Fibroblast of skin of left quadriceps (primary cell): ENCODE data around the gene ZCCHC7.

Experiments used
- DNase-seq, 2 experiments: peaks; one replicate each; pipeline ENCODE4 v3.0.0-alpha.2; 2013; ENCODE audit warnings: low read depth in 2 of 2

Gene ZCCHC7

GRCh38 chr9:37336150-37336549 lies 215.8 kb downstream of the ZCCHC7 start:
- no peak for DNase-seq

- DNase-seq, result no peak
Measured at GRCh38 chr9:37337301-37337890, 217.0 kb downstream of the ZCCHC7 start.

GRCh38 chr9:37338218-37338617 lies 217.8 kb downstream of the ZCCHC7 start:
- no peak for DNase-seq

GRCh38 chr9:37339923-37340322 lies 219.5 kb downstream of the ZCCHC7 start:
- no peak for DNase-seq

- no peak for DNase-seq
Measured at GRCh38 chr9:37340961-37341360, 220.6 kb downstream of the ZCCHC7 start.

- DNase-seq, result no peak
Measured at GRCh38 chr9:37341704-37342103, 221.3 kb downstream of the ZCCHC7 start.

- no peak for DNase-seq
Measured at GRCh38 chr9:37342493-37342892, 222.1 kb downstream of the ZCCHC7 start.

- DNase-seq, result no peak
Measured at GRCh38 chr9:37342895-37343294, 222.5 kb downstream of the ZCCHC7 start.

GRCh38 chr9:37343724-37344123 lies 223.3 kb downstream of the ZCCHC7 start:
- DNase-seq, result no peak

- DNase-seq, result no peak
Measured at GRCh38 chr9:37345038-37345437, 224.7 kb downstream of the ZCCHC7 start.

- no peak for DNase-seq
Measured at GRCh38 chr9:37348917-37349316, 228.5 kb downstream of the ZCCHC7 start.

GRCh38 chr9:37350486-37351190 lies 230.3 kb downstream of the ZCCHC7 start:
- DNase-seq, result peak in 1 of 2 experiments; percentile 4

GRCh38 chr9:37353791-37354190 lies 233.4 kb downstream of the ZCCHC7 start:
- DNase-seq, result no peak

- no peak for DNase-seq
Measured at GRCh38 chr9:37362430-37362829, 242.1 kb downstream of the ZCCHC7 start.

GRCh38 chr9:37363124-37363523 lies 242.8 kb downstream of the ZCCHC7 start:
- no peak for DNase-seq

- DNase-seq, result no peak
Measured at GRCh38 chr9:37364136-37364535, 243.8 kb downstream of the ZCCHC7 start.

- no peak for DNase-seq
Measured at GRCh38 chr9:37364751-37365360, 244.5 kb downstream of the ZCCHC7 start.

GRCh38 chr9:37369671-37370070 lies 249.3 kb downstream of the ZCCHC7 start:
- no peak for DNase-seq

GRCh38 chr9:37370282-37370681 lies 249.9 kb downstream of the ZCCHC7 start:
- DNase-seq, result no peak

- DNase-seq, result no peak
Measured at GRCh38 chr9:37370968-37371563, 250.7 kb downstream of the ZCCHC7 start.

- peak; percentile 19 to 24 for DNase-seq
Measured at GRCh38 chr9:37371565-37372464, 251.4 kb downstream of the ZCCHC7 start.

GRCh38 chr9:37372839-37373238 lies 252.5 kb downstream of the ZCCHC7 start:
- no peak for DNase-seq
